GM19025 (cell line): ENCODE measurements around the gene ZNF302.

Experiments
- ATAC-seq: cut with Tn5 transposase; IDR thresholded peaks from one replicate; pipeline ENCODE4 v1.9.1; 2021; ENCODE audit warnings: mild to moderate bottlenecking, low read depth, moderate library complexity; ENCODE audit not compliant: unreplicated experiment

ZNF302 gene

DNA sequence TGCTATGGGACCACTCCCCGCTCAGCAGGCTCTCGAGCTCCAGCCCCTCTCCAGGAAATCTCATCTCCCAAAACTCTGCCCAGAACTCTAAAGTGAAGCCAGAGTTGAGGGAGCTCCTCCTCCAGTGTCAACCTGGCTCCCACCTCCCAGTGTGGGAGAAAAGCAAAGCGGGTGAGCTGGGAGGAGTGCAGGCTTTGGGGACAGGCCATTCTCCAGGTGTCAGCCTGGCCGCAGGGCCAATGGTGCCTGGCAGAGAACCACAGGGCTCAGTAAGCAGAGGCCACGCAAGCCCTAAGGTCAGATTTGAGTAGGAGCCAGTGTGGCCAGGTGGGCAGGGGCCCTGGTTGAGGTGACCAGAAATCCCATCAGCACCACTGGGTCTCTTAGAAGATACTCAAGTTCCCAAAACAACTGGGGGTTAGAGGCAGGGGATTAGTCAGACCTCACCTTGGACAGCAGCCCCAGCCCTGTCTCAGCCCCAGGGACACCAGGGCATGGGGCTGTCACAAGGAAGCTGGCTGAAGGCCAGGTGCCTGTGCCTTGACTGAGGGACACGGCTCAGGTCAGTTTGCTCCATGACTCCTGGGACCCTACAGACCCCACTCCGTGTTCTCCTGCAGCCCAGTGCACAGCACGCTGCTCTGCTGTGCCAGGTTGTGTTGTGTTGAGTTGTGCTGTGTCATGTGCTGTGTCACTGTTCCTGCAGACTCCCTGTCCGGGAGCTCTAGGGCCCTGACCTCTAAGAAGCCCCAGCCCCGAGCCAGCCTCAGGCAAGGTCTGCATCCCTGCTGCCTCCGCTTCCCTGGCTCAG, 53.7 kb downstream of the ZNF302 start:
- ATAC-seq, result no peak

GRCh38 chr19:34731964-34732363, 54.5 kb downstream of the ZNF302 start:
- ATAC-seq, result no peak

- ATAC-seq, result no peak
These were observed 55.2 kb downstream of the ZNF302 start for GRCh38 chr19:34732612-34733211.

DNA sequence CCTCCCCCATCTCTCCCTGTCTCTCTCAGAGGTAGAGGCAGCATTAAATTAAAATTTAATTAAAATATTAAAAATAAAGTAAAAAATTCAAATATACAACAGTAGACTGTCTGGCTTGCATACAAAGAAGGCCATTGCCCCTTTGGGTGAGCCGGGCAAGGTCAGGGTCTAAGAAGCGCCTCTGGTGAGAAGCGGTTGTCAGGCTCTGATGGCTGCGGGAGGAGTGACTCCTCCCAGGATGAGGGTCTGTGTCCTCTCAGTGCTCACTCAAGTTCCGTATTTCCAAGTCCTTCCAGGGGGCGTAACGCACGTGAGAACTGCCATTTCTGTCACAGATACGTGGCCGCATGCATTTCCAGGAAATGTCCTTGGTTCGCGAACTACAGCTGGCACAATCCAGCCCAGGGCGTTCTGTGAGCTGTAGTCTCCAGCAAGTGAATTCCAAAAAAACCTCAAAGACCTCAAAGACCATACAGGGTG, 55.8 kb downstream of the ZNF302 start:
- no peak for ATAC-seq

DNA sequence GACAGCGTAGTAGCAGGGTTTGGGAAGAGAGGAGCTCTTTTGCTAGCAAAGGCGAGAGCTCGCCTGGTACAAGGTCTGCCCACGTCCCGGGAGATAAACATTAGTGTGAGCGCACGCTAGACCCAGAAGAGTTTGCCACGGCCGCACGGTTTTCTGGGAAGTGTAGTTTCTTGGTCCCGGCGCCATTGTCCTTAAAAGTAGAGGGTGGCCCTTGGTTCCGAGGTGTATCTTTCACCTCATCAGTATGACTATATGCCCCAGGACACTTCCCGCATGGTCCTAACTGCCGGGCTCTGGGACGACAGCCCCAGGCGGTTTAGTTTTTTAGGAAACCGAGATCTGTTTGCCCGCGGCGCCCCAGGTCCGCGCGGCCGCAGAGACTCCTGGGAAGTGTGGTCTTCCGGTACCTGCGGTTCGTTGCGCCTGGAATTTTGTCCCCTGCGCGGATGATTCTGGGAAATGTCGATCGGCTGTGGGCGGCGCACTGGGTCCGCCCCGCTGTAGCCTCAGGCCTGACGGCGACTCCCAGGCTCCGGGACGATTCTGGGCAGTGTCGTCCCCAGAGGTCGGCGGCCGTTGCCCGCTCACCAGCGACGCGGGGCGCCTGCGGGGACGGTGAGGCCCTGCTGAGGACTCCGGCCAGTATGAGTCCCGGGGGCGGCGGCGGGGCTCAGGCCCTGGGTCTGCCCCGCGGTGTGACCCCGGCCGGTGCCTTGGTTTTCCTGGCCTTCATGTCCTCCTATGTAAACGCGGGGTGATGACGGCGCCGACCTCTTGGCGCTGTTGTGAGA, 56.5 kb downstream of the ZNF302 start, which contains the start of gene ZNF181:
Gene ZNF181 (plus strand): TSS at position 498 of the 791 bp plus-strand sequence. CDS start 795 bp downstream, outside the sequence.
- ATAC-seq, result peak; percentile 78

DNA sequence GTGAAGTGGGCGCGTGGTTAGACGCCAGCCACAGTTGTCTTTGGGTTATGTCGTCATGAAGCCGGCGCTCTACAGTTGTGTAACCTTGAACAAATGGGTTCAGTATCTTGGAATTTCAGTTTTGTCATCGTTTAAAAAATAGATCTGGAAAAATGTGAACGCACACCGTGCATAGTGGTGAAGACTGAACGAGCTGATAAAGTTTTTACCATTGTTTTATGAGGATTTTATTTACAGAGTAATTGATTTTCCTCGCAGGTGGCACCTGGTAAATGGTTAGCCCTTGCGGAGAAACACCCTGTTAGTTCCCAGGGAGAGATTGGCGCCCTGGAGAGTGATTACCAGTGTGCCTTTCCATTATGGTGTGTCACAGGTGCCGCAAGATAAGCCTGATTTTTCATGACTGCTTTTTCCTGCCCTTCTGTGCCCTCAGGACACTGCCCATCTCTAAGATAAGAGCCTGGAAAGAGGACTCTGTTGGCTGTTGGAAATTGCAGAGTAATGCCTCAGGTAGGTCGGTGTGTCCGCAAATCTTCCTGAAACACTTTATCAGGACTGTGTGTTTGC, 57.1 kb downstream of the ZNF302 start:
- no peak for ATAC-seq
